Endothelial cell of umbilical vein (primary cell): ENCODE results near the gene ZNF423. TPM values are rescaled to one million over a fixed set of nuclear protein-coding genes. Genes with fewer than 3 reads are reported as not detected.

ENCODE experiments used
- BruUV-seq: library from RNA; stranded (reverse); fragments of 400-500 nt; replicated peaks from 2 replicates; lab custom pipeline; 2021; lab: Mats Ljungman, UMichigan
- CTCF ChIA-PET: fragments of 300-600, 350-600 bp; sonication (Branson Sonifier 250); formaldehyde crosslinking; loops from one replicate; lab custom pipeline; 2021; ENCODE audit warnings: antibody characterized with exemption, inconsistent platforms; lab: Charles Lee
- POLR2A ChIA-PET: fragments of 300-600, 350-600 bp; sonication (Branson Sonifier 250); formaldehyde crosslinking; loops from one replicate; lab custom pipeline; 2021; ENCODE audit warnings: antibody characterized with exemption, inconsistent platforms; lab: Charles Lee
- DNase-seq: peaks from one replicate; pipeline ENCODE4 v3.0.0-alpha.2; 2011; ENCODE audit warnings: low read depth, low spot score
- FAIRE-seq: peaks from 2 replicates; lab custom pipeline; 2011; peaks lifted over from hg19 to GRCh38; lab: Jason Lieb, UNC
- H2AFZ ChIP-seq: 2 replicates; pipeline ENCODE4 v1.6.0; 2012; ENCODE audit warnings: low read depth, low read length, control low read depth, inconsistent platforms
- H3K27ac ChIP-seq: 2 replicates; pipeline ENCODE4 v1.5.1; 2011; ENCODE audit warnings: low read depth, mild to moderate bottlenecking, control low read depth, low read length, moderate library complexity; ENCODE audit not compliant: insufficient read depth
- H3K27me3 ChIP-seq, 2 experiments: 2 replicates each; pipeline versions ENCODE4 v1.6.0 to v1.6.1; 2011; ENCODE audit warnings: low read length in 2 of 2, mixed read lengths in 1 of 2; ENCODE audit not compliant: control insufficient read depth in 2 of 2, insufficient read depth in 2 of 2
- H3K36me3 ChIP-seq, 2 experiments: 2 replicates in 1 of 2; 3 replicates in 1 of 2; pipeline ENCODE4 v1.5.1; 2011; ENCODE audit warnings: low read length in 2 of 2, mild to moderate bottlenecking in 1 of 2, moderate library complexity in 1 of 2; ENCODE audit not compliant: control insufficient read depth in 2 of 2, insufficient read depth in 2 of 2; ENCODE audit errors: extremely low read depth in 1 of 2
- H3K4me1 ChIP-seq: 3 replicates; pipeline ENCODE4 v1.5.1; 2011; ENCODE audit warnings: mild to moderate bottlenecking, low read length; ENCODE audit not compliant: control insufficient read depth, insufficient read depth; ENCODE audit errors: extremely low read depth
- H3K4me2 ChIP-seq: 2 replicates; pipeline ENCODE4 v1.6.1; 2011; ENCODE audit warnings: low read length, control low read depth, mixed read lengths; ENCODE audit not compliant: insufficient read depth
- H3K4me3 ChIP-seq, 3 experiments: fragments of 200-600 bp in 1 of 3; sonication (generic), shearing (Covaris generic) in 1 of 3; replicated peaks in 1 of 3; 2 replicates each; pipeline ENCODE4 v1.5.1; 2011 to 2016; ENCODE audit warnings: control low read depth in 3 of 3, low read length in 3 of 3, mild to moderate bottlenecking in 2 of 3, inconsistent platforms in 1 of 3, low read depth in 1 of 3, moderate library complexity in 1 of 3; ENCODE audit not compliant: insufficient read depth in 1 of 3
- H3K79me2 ChIP-seq: 2 replicates; pipeline ENCODE4 v1.6.0; 2012; ENCODE audit warnings: low read length, inconsistent platforms; ENCODE audit not compliant: control insufficient read depth, insufficient read depth
- H3K9ac ChIP-seq: replicated peaks from 2 replicates; pipeline ENCODE3; 2011; ENCODE audit warnings: low read length, control low read depth; ENCODE audit not compliant: insufficient read depth; ENCODE audit errors: extremely low read depth
- H3K9me1 ChIP-seq: replicated peaks from 3 replicates; pipeline ENCODE4 v1.6.0; 2011; ENCODE audit warnings: mild to moderate bottlenecking, low read length; ENCODE audit not compliant: control insufficient read depth, insufficient read depth; ENCODE audit errors: extremely low read depth
- H3K9me3 ChIP-seq: replicated peaks from 2 replicates; pipeline ENCODE4 v1.5.1; 2012; ENCODE audit warnings: low read length, inconsistent platforms; ENCODE audit not compliant: control insufficient read depth, insufficient read depth
- H4K20me1 ChIP-seq: replicated peaks from 2 replicates; pipeline ENCODE3; 2011; ENCODE audit warnings: mild to moderate bottlenecking, low read length; ENCODE audit not compliant: control insufficient read depth, insufficient read depth; ENCODE audit errors: extremely low read depth
- EZH2 ChIP-seq: IDR thresholded peaks from 2 replicates; pipeline ENCODE4 v1.6.1; 2012; ENCODE audit warnings: borderline replicate concordance, low read depth, mild to moderate bottlenecking, moderate library complexity, low read length, inconsistent platforms; ENCODE audit not compliant: severe bottlenecking
- FOS ChIP-seq: IDR thresholded peaks from 2 replicates; pipeline ENCODE4 v1.6.1; 2011; ENCODE audit warnings: mild to moderate bottlenecking, low read length, moderate library complexity, borderline replicate concordance; ENCODE audit not compliant: insufficient read depth
- GATA2 ChIP-seq: IDR thresholded peaks from 2 replicates; pipeline ENCODE4 v1.7.0; 2011; ENCODE audit warnings: low read depth, mild to moderate bottlenecking, moderate library complexity, mixed read lengths, low read length; ENCODE audit not compliant: insufficient read length, insufficient read depth
- JUN ChIP-seq: IDR thresholded peaks from 2 replicates; pipeline ENCODE4 v1.6.1; 2011; ENCODE audit warnings: borderline replicate concordance, low read depth; ENCODE audit not compliant: insufficient read length, insufficient read depth
- MYC ChIP-seq: IDR thresholded peaks from one replicate; pipeline ENCODE4 v1.6.1; 2011; ENCODE audit warnings: mild to moderate bottlenecking, low read depth, low read length
- POLR2A ChIP-seq: IDR thresholded peaks from 2 replicates; pipeline ENCODE4 v1.6.1; 2012; ENCODE audit warnings: low read depth, mild to moderate bottlenecking, control low read depth, low read length
- POLR2AphosphoS5 ChIP-seq: IDR thresholded peaks from 2 replicates; pipeline ENCODE4 v1.6.1; 2012; ENCODE audit warnings: low read depth, mild to moderate bottlenecking, control low read depth, low read length, moderate library complexity; ENCODE audit not compliant: insufficient read depth
- dilution Hi-C: fragments of 300-500 bp; cut with MboI; formaldehyde crosslinking; loops from one replicate; pipeline ENCODE4 v1.15.0; 2019; ENCODE audit warnings: low sequenced_read_pairs; ENCODE audit not compliant: extremely low pct_ligation_motif_present
- intact Hi-C: fragments of 100-400 bp; cut with micrococcal nuclease; formaldehyde crosslinking; loops from one replicate; pipeline ENCODE4 v1.10.0; 2022
- polyA plus RNA-seq, 4 experiments: library from polyadenylated mRNA; depleted of rRNA in 3 of 4; stranded (reverse) in 3 of 4; unstranded in 1 of 4; fragments of >200 nt; gene quantifications; 2 replicates each; pipeline versions ENCODE4 v1.2.1 to v1.2.3, GENCODE V29; 2011 to 2012; ENCODE audit warnings: missing spikeins in 1 of 4
- total RNA-seq: library from RNA; stranded (reverse); gene quantifications from 2 replicates; pipeline ENCODE4 v1.2.3, GENCODE V29; 2021
- TF ChIP-seq, protein P1 (sequence below), 2 donors: IDR thresholded peaks; 1 replicate in 1 of 2; 2 replicates in 1 of 2; pipeline ENCODE4 v1.5.1; 2011; ENCODE audit warnings: low read length in 2 of 2, mild to moderate bottlenecking in 2 of 2, moderate library complexity in 2 of 2, control low read depth in 1 of 2, inconsistent platforms in 1 of 2, low read depth in 1 of 2; ENCODE audit not compliant: insufficient read depth in 1 of 2; ENCODE audit errors: extremely low read depth in 1 of 2
- TF ChIP-seq, protein P2 (sequence below): IDR thresholded peaks from 2 replicates; pipeline ENCODE4 v1.6.1; 2011; ENCODE audit not compliant: insufficient read depth, insufficient read length

The ZNF423 gene
- total and polyA plus RNA-seq, 2 donors (not counting 3 experiments of a cell fraction or from before 2014, with no cell fraction given), result 2.2 to 8.1 TPM

DNA sequence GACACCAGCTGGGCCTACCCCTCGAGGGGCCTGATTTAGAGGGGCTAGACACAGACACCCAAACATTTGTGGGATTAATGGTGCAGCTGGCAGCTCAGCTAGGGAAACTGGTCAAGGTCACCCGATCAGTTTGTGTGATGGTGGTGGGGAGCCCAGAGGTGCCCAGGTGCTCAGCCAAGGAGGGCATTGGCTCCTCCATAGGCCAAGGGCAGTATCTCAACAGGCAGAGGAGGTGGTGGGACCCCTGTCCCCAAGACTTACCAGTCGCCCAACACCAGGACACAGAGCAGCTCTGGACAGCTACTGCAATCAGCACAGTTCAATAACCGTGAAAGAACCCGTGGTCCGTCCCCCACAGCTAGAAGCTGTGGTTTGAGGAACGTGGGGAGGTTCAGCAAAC is 361.4 kb downstream of the ZNF423 start:
- Histone ChIP-seq H3K27ac (no peak overlapping the region), H3K9me3 (no peaks in the 10 kb centered on the region), H3K27me3 (no peaks in the 10 kb centered on the region), H4K20me1 (no peaks in the 10 kb centered on the region), H3K36me3 (no peaks in the 10 kb centered on the region), H3K4me1 (no peaks in the 10 kb centered on the region), H3K4me2 (no peak overlapping the region), H3K79me2 (no peaks in the 10 kb centered on the region), H3K4me3 (no peak overlapping the region), H3K9me1 (no peaks in the 10 kb centered on the region), H2AFZ (no peak overlapping the region), H3K9ac (no peak overlapping the region)
- intact Hi-C loops, result loop anchor here (5.0 kb wide), 1 partner anchor 52 kb away; no protein-coding TSS in a partner anchor
- DNase-seq (no peak), FAIRE-seq (no peak)
- dilution Hi-C loops, result no loop called here
- TF ChIP-seq EZH2, result no peak
- no peak for TF ChIP-seq GATA2
- TF ChIP-seq, protein P1, sequence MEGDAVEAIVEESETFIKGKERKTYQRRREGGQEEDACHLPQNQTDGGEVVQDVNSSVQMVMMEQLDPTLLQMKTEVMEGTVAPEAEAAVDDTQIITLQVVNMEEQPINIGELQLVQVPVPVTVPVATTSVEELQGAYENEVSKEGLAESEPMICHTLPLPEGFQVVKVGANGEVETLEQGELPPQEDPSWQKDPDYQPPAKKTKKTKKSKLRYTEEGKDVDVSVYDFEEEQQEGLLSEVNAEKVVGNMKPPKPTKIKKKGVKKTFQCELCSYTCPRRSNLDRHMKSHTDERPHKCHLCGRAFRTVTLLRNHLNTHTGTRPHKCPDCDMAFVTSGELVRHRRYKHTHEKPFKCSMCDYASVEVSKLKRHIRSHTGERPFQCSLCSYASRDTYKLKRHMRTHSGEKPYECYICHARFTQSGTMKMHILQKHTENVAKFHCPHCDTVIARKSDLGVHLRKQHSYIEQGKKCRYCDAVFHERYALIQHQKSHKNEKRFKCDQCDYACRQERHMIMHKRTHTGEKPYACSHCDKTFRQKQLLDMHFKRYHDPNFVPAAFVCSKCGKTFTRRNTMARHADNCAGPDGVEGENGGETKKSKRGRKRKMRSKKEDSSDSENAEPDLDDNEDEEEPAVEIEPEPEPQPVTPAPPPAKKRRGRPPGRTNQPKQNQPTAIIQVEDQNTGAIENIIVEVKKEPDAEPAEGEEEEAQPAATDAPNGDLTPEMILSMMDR (IDR thresholded peaks at IDR 0.05; ENCODE audit: extremely low read depth in 1 of 2, insufficient read depth in 1 of 2, low read depth in 1 of 2, low read length in 2 of 2), result no peak
- TF ChIP-seq, protein P2, sequence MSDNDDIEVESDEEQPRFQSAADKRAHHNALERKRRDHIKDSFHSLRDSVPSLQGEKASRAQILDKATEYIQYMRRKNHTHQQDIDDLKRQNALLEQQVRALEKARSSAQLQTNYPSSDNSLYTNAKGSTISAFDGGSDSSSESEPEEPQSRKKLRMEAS, result no peak
- TF ChIP-seq FOS, result no peak
- TF ChIP-seq JUN, result no peak
- TF ChIP-seq POLR2A, result no peak
- no peak for TF ChIP-seq POLR2AphosphoS5
- no peak for TF ChIP-seq MYC
- ChIA-PET CTCF (interaction anchor here (0.6 kb wide), 1 partner anchor 194 kb away, joined by 3 read pairs; no protein-coding TSS in a partner anchor), POLR2A (no interaction called here)
- no TSS peak for BruUV-seq
